ENCODE results near the gene TECTA. TPM values are rescaled to one million over a fixed set of nuclear protein-coding genes. Genes with fewer than 3 reads are reported as not detected.

Gene TECTA
- total and polyA plus RNA-seq, 2 of the 8 experiments (the other 6 are each of a cell fraction or from before 2014, with no cell fraction given) = 0.59 to 1.0 TPM

DNA sequence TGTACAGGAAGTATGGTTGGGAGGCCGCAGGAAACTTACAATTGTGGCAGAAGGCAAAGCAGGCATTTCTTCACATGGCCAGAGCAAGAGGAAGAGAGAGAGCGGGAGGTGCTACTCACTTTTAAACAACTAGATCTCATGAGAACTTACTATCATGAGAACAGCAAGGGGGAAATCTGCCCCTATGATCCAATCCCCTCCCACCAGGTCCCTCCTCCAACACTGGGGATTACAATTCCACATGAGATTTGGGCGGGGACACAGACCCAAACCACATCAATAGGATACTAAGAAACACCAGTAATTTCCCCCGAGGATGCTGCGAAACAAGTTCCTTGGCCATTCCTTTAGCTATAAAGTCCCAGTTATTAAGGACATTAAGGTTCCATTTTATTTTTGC, 97.4 kb downstream of the TECTA start:
- H2BK20ac ChIP-seq (ENCODE audit: low read length) = peak overlapping the region; percentile 82

More for the DNA sequence above, 97.4 kb downstream of the TECTA start:
- ChIA-PET POLR2A (ENCODE audit: partially characterized antibody) (no interaction called here), CTCF (ENCODE audit: partially characterized antibody) (interaction anchor here (0.5 to 1.6 kb wide), 4 partner anchors 10 to 741 kb away, joined by 3 to 4 read pairs (median 3); no protein-coding TSS in a partner anchor)
- 45% methylated on average over 5 of the region's 5 CpGs; no CpG with 5 or more reads in 1 of the 2 experiments for WGBS, 2 experiments (ENCODE audit: extremely low coverage in 1 of 2, insufficient coverage in 1 of 2, insufficient read length in 1 of 2, insufficient replicate concordance in 2 of 2, low coverage in 1 of 2, low lambda C conversion rate in 2 of 2, missing lambda C conversion rate in 1 of 2)
- H3K4me2 ChIP-seq (ENCODE audit: insufficient read depth in 1 of 2, low read depth in 2 of 2, low read length in 2 of 2) = peak overlapping the region in 1 of 2 experiments; percentile 46; a peak in 2 of 4 replicates
- no peaks in the 10 kb centered on the region for H3K79me1 ChIP-seq (ENCODE audit: low read depth, low read length)
- no peak overlapping the region for H3K4ac ChIP-seq (replicated peaks; ENCODE audit: insufficient read length, low read depth, low read length)
- H3K27ac ChIP-seq (ENCODE audit: low read depth, low read length) = no peak overlapping the region
- H3K79me2 ChIP-seq (ENCODE audit: control insufficient read depth in 1 of 2, insufficient read depth in 2 of 2, low read length in 2 of 2) = no peaks in the 10 kb centered on the region
- H2BK5ac ChIP-seq (ENCODE audit: low read depth, low read length) = peak overlapping the region; percentile 73; the same call in 1 of the 2 replicates
- peaks cover 0 to 7% (median 4%) of the 10 kb centered on the region in 4 experiments; a peak in 4 of 7 replicates for H3K4me1 ChIP-seq (replicated peaks in 1 of 4; ENCODE audit: control insufficient read depth in 3 of 4, insufficient read depth in 4 of 4, low read length in 3 of 4)
- H4K91ac ChIP-seq (replicated peaks; ENCODE audit: insufficient read length, low read length) = peak overlapping the region; percentile 42
- H3K9me3 ChIP-seq (ENCODE audit: insufficient read depth in 2 of 2, low read depth in 1 of 2, low read length in 1 of 2) = no peaks in the 10 kb centered on the region
- DNase-seq (ENCODE audit: low read depth in 1 of 2, low spot score in 2 of 2) (no peak), FAIRE-seq (peak; percentile 45)
- H3K27me3 ChIP-seq (replicated peaks in 1 of 4; ENCODE audit: control insufficient read depth in 3 of 4, extremely low read depth in 1 of 4, insufficient read depth in 3 of 4, low read length in 3 of 4) = no peaks in the 10 kb centered on the region
- H3K36me3 ChIP-seq (ENCODE audit: control insufficient read depth in 2 of 4, insufficient read depth in 4 of 4, low read length in 3 of 4) = no peaks in the 10 kb centered on the region
- TF ChIP-seq EGR1 (IDR thresholded peaks at IDR 0.05; ENCODE audit: borderline replicate concordance, low read depth, low read length) = no peak
- no peak for TF ChIP-seq CREB1 (IDR thresholded peaks at IDR 0.05)
- TF ChIP-seq CHD2 (IDR thresholded peaks at IDR 0.05; ENCODE audit: low read length) = no peak
- TF ChIP-seq JUND (IDR thresholded peaks at IDR 0.05; ENCODE audit: low read length) = no peak
- no peak for TF ChIP-seq CTBP2 (IDR thresholded peaks at IDR 0.05; ENCODE audit: borderline replicate concordance, insufficient read depth, insufficient read length, low read length)
- no peak for TF ChIP-seq SAP30 (IDR thresholded peaks at IDR 0.05; ENCODE audit: insufficient read depth, insufficient replicate concordance, low read length)
- H3K56ac ChIP-seq (replicated peaks; ENCODE audit: insufficient read length, low read depth, low read length) = no peak overlapping the region
- no peaks in the 10 kb centered on the region for H4K20me1 ChIP-seq (replicated peaks in 1 of 2; ENCODE audit: control insufficient read depth in 1 of 2, insufficient read depth in 2 of 2, low read length in 2 of 2)
- H2BK12ac ChIP-seq (ENCODE audit: low read depth, low read length) = peak overlapping the region; percentile 44; the same call in 1 of the 2 replicates
- peak overlapping the region in 1 of 4 experiments; percentile 38; a peak in 1 of 8 replicates for H3K4me3 ChIP-seq (ENCODE audit: extremely low read depth in 1 of 4, insufficient read depth in 2 of 4, low read depth in 3 of 4, low read length in 4 of 4)
- H3K9ac ChIP-seq (replicated peaks in 1 of 4; ENCODE audit: extremely low read depth in 1 of 4, low read depth in 3 of 4, low read length in 3 of 4) = no peak overlapping the region; a peak in 1 of 7 replicates
- no peak overlapping the region for H3K14ac ChIP-seq (ENCODE audit: insufficient read length)
- no peak overlapping the region for H3K23ac ChIP-seq (ENCODE audit: insufficient read length)
- H2BK120ac ChIP-seq (replicated peaks; ENCODE audit: low read depth, low read length) = no peak overlapping the region
- 0 out of 2 replicates have a peak, but pooled peaks cover 3% of the 10 kb centered on the region for H3K23me2 ChIP-seq (ENCODE audit: low read depth, low read length)
- H2AK5ac ChIP-seq (ENCODE audit: low read depth, low read length) = no peak overlapping the region
- H2AFZ ChIP-seq (ENCODE audit: low read length) = no peak overlapping the region
- H2BK15ac ChIP-seq (ENCODE audit: low read length) = no peak overlapping the region
- peak overlapping the region; percentile 62; the same call in 1 of the 2 replicates for H3K18ac ChIP-seq (ENCODE audit: extremely low read depth, low read length)
- H4K8ac ChIP-seq (ENCODE audit: extremely low read depth, insufficient read depth, low read length) = no peak overlapping the region
- H4K5ac ChIP-seq (ENCODE audit: insufficient read length, low read depth, low read length) = peak overlapping the region; percentile 37

Measured in H1 (cell line).